Adipose tissue (tissue), 3 donors: Measurements from ENCODE around the gene RPTOR. TPM values are rescaled to one million over a fixed set of nuclear protein-coding genes. Genes with fewer than 3 reads are reported as not detected.

ENCODE experiments used
- H3K27ac ChIP-seq: one replicate; pipeline ENCODE4 v1.5.1; 2013; ENCODE audit warnings: low read depth, low read length
- WGBS, 3 donors: extraction: QIAGEN DNeasy Blood & Tissue Kit; methylation state at CpG; one replicate each; pipeline ENCODE4 v1.1.7; 2013; 5-methylcytosine and 5-hydroxymethylcytosine counted together
- polyA plus RNA-seq, 3 donors: library from polyadenylated mRNA; stranded (reverse); fragments of 200-250 nt; gene quantifications; one replicate each; pipeline ENCODE4 v1.2.3, GENCODE V29; 2013
- donor health status: healthy with polysubstance abuse.
- donor health status: Bipolar disorder and iron deficiency.
- donor health status: healthy.

RPTOR gene
- polyA plus RNA-seq, 3 donors: 5.8 to 13.2 (median 7.5) TPM

DNA sequence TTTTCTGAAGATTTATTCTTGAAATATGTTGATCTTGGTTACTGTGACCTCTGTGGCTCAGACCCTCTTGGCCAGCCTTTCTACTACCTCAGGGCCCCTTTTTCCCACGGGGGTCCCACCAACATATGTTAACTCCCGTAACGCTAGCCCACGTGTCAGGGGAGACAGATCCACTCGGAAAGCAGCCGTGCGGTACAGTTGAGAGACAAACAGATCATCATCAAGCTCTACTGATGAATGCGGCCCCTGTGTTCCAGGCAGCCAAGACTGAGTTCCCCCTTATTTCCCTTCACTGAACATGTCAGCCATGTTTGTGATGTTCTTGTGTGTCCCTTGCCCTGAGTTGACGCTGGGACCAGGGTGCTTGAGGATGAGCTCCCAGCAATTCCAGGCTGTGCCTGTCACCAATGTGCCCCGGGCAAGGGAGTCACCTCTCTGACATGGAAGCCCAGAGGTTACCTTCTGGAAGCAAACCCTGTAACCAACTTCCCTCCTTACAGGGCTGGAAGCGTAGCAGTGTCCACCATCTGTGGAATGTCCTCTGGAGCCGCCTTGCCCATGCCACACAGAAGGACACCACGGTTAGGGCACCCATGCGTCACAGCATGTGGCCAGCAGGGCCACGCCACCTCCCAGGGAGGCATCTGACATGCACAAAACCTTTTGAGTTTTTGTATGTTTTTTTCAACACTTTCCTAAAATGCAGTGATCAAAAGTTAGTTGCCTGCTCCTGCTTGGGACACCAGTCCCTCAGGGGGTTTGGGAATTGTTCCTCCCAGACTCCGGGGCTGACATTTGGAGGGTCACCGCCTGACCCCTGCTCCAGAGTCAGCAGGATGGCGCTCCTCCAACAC is 253.3 kb downstream of the RPTOR start:
- 94 to 95% (median 94%) methylated on average over 18 of the region's 18 CpGs for WGBS, 3 donors
- no peak overlapping the region for H3K27ac ChIP-seq

DNA sequence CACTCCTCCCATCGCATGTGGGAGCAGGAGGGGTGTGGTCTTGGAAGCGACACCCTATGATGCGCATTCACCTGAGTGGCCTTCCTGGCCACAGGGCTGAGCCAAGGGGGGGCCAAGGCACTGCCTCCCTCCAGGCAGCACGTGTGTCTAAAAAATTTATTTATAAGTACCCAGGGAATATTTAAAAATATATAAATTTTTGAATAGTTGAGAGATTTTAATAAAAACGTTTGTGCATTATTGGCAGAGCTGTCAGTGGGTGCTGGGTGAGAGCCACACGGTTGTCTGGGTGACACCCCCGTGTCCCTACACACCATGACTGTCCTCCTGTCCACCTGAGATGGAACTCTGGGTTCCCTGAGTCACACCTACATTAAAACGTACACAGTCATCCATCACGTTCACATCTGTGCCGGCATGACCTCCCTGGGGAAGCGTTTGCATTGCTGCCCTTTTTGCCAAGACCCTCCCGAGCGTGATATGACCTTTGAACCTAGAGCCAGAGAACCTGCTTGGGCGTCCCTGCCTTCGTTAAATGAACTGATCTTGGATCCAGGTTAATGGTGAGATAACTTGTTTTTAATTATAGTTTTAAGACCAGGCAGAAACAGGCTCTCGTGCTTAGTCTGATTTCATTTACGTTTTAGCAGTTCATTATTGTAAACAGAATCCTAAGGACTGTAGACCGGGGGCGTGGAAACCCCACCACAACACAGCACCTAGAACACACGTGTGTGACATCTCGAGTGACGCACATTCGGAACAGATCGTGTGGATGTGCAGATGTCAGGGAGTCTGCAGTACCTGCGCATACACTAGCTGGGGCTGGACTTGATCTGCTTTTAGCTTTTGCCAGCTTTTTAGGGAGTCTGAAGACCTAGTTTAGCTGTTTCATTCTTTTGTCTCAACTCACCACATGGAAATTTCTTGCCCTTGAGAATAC is 254.2 kb downstream of the RPTOR start:
- no peak overlapping the region for H3K27ac ChIP-seq
- 81 to 90% (median 86%) methylated on average over 25 of the region's 25 CpGs for WGBS, 3 donors

DNA sequence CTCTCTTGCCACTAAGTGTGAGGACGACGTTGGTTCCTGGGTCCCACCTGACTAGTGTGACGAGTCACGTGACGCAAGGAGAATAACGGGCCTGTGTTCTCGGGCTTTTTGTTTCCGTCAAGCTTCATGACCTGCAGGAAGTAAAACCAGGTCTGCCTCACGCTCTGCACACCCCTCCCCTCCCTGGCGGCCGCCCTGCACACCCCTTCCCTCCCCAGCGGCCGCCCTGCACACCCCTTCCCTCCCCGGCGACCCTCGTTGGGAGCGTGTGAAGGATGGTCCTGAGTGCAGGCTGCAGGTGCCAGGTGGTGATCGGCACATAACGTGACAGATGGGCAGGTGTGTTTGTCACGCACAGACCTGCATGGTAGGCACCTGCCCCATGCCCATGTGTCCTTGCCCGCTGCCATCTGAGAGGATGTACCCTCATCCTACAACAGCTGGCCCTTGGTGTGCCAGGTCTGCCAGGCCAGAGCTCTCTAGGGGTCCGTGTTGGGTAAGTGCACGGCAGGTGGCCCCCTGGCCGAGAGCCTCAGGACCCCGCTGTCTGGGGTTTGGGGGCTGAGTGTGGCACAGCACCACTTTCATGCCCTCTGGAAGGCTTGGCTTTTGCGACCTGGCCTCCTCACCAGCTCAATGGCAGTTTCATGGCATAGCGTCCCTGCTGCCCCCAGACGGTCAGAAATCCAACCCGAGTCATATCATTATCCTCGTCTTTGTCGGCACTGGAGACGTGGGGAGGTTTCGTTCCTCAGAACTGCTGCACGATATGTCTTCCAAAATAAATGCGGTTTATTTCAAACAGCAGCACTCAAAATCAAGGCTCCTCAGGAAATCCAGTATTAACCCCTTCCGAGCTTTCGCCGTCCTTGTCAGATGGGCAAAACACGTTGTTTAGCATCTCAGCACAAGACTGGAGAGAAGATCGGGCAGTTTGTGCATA is 255.2 kb downstream of the RPTOR start:
- H3K27ac ChIP-seq: no peak overlapping the region
- 87 to 89% (median 89%) methylated on average over 40 of the region's 40 CpGs for WGBS, 3 donors

DNA sequence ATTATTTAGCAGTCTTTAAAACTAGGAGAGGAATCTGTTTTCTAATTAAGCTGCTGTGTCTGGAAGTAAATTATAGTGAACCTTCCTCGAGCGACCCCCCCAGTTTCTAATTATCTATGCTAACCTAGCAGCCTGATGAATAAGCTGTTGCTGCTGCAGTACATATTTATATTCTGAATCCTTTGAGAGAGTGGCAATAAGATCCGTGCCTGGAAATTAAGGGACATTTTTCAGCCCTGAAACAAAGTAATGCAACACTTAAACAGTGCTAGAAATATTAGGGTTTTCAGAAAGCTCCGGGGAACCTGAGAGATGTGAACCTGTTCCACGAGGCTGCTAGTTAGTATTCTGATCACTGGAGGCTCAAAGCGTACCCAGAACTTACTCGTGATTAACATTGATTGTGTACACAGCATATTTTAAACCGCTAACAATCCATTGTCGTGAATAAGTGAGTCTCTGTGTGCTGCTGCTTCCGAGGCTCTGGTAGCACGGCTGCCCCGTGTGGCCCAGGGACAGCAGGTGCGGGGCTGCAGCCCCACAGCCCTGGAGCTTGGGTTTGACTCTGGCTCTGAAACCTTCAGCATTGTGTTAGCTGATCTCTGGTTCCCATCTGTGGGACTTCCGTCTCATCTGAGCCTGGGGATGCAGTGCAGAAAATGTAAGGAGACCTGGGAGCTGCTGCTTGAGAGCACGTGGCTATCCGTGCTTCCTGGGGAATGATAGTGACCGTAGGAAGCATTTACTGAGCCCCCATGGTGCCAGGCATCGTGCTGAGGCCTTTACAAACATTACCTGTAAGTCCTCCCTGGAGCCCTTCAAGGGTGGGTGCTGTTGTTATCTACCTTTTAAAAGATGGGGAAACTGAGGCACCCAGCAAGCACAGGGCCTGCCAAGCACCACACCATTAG is 256.1 kb downstream of the RPTOR start:
- H3K27ac ChIP-seq: no peak overlapping the region
- WGBS, 3 donors: 87 to 96% (median 93%) methylated on average over 18 of the region's 18 CpGs

DNA sequence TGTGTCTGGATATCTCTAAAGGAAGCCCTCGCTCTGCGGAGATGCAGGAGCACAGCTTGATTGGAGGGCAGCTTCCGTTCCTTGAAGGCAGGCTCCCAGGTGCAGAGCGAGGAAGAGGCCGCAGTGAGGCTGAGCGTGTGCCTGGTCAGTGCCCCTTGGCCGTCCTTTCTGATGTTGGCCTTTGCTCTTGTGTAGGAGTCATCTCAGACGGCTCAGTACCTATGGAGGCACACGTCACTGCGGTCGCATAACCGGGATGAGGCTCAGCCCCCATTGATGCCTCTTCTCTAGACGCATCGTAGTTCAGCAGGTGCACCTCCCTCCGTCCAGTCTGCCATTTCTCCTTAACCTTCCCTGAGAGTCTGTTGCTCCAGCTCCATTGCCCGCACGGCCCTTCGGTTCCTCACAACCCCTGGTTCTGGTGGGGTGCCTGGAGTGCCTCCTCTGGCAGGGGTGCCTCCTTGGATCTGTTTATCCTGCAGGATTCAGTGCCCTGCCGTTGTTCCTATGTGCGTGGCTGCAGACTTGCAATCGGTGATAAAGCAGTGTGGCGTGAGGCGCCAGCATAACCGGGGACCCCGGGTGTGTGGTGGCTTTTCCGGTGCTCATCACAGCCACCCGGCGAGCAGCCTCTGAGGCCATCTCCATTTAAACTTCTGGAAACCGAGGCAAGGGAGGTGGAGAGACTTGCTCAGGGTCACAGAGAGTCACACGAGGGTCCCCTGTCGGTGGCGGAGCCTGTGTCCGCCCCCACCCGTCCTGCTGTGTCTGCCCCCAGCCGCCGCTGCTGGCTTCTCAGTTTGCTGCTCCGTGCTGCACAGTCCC is 258.2 kb downstream of the RPTOR start:
- H3K27ac ChIP-seq: no peak overlapping the region
- 92 to 96% (median 96%) methylated on average over 37 of the region's 37 CpGs for WGBS, 3 donors

DNA sequence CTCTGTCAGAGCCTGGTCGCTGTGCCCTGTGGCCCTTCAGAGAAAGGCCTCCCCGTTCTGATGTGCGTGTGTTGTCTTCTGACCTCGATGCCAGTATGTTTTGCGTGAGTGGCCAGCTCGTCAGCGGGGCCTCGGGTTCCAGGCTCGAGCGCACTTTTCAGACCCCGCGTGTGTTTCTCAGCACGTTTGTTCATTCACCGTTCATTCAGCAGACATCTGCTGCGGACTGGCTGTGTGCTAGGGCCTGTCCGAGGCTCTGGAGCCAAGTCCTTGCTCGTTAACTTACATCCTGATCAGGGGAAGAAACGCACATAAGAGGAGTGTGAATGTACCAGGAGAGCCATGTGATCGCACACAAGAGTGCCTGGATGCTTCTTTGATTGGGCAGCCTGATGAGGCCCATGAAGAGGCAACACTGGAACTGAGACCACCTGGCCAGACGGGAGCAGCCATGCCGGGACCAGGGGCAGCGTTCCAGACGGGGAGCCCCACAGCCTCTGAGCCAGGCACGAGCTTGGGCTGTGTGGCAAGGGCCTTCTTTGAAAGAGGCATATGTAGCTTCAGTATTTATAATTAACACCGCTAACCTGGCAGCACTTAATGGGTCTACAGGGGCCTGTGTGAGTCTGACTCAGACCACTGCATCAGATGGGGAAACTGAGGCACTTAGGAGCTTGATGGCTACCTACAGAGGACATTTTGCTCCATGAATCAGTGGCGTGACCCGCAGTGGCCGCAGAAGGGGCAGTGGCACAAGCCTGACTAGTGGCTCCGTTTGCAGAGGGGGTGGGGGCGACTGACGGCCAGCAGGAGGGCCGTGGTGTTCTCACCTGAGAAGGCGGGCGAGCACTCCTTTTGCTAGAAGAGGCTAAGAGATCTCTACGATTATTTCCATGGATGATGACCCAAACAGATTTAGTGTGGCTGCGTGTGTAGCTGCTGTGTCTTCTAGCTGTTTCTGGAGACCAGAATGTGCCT is 259.1 kb downstream of the RPTOR start:
- H3K27ac ChIP-seq: no peak overlapping the region
- WGBS, 3 donors: 93 to 97% (median 95%) methylated on average over 36 of the region's 36 CpGs

DNA sequence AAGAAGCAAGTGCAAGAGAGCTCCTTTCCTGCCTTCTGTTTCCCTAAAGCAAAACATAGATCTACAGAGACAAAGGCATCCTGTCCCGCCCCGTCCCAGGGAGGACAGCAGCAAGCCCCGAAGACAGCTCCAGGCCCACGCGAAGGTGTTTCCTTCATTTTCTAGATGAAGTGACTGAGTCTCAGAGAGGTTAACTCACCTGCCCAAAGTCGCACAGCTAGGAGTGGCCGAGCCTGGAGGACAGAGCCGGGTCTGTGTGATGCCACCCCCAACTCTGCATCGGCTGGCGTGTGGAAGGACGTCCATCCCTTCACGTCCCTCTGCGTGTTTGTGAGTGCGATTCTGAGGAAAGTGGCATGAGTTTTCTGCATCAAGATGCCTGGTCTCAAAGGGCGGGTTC is 259.8 kb downstream of the RPTOR start:
- no peak overlapping the region for H3K27ac ChIP-seq
- 89 to 93% (median 91%) methylated on average over 15 of the region's 15 CpGs for WGBS, 3 donors

DNA sequence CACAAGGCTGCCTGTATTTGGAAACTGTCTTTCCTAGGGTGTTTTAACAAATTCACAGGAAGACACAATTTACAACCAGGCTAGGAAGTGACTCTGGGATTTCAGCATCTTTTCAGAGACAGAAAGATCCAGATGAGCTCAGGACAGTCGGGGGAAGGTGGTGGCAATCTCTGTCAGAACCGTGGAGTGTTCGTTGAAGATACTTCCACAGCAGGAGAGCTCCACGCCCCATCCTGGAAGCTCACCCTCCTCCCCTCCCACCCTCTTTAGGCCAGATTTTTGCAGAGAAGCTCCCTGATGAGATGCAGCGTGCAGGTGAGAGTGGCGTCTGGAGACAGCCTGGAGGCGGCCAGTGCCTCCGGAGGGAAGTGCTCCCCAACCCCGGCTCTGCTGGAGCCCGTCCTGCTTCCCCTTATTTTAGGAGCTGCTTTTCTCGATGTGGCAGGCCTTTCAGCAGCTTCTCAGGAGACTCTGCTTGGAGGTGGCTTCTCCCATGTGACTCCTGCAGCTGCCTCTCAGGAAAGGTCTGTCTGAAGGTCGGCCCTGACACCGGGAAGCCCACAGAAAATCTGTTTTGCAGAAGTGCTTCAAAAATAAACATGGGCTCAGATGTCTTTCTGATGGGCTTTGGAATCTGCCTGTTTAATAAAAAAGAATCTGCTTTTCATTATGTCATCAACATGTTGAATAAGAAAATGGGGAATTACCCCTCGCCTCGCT is 260.6 kb downstream of the RPTOR start:
- H3K27ac ChIP-seq: no peak overlapping the region
- WGBS, 3 donors: 74 to 76% (median 74%) methylated on average over 15 of the region's 15 CpGs

DNA sequence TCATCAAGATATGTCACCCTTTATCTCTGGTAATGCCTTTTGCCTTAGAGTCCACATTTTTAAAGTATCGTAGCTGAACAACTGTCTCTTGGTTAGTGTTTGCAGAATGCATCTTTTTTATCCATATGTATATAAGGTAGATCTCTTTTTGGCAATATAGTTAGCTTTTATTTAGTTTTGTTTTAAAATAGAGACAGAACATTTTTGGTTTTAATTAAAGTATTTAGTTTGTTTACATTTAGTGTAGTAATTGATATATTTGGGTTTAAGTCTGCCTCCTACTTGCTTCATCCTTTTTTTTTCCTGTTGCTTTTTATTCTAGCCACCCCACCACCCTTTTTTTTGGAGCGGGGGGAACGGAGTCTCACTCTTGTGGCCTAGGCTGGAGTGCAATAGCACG is 262.4 kb downstream of the RPTOR start:
- WGBS, 3 donors: 97 to 99% (median 98%) methylated on average over 4 of the region's 4 CpGs
- no peak overlapping the region for H3K27ac ChIP-seq

DNA sequence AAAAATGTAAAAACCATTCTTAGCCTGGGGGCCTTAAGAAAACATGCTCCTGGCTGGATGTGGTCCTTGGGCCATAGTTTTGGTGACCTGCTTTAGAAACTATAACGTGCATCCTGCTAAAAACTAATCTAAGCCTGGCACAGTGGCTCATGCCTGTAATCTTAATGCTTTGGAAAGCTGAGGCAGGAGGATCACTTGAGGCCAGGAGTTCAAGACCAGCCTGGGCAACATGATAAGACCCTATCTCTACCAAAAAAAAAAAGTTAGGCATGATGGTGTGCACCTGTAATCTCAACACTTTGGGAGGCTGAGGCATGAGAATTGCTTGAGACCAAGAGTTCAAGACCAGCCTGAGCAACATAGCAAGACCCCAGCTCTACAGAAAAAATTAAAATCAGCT is 263.2 kb downstream of the RPTOR start:
- 93 to 100% (median 94%) methylated on average over 1 of the region's 1 CpG for WGBS, 3 donors

DNA sequence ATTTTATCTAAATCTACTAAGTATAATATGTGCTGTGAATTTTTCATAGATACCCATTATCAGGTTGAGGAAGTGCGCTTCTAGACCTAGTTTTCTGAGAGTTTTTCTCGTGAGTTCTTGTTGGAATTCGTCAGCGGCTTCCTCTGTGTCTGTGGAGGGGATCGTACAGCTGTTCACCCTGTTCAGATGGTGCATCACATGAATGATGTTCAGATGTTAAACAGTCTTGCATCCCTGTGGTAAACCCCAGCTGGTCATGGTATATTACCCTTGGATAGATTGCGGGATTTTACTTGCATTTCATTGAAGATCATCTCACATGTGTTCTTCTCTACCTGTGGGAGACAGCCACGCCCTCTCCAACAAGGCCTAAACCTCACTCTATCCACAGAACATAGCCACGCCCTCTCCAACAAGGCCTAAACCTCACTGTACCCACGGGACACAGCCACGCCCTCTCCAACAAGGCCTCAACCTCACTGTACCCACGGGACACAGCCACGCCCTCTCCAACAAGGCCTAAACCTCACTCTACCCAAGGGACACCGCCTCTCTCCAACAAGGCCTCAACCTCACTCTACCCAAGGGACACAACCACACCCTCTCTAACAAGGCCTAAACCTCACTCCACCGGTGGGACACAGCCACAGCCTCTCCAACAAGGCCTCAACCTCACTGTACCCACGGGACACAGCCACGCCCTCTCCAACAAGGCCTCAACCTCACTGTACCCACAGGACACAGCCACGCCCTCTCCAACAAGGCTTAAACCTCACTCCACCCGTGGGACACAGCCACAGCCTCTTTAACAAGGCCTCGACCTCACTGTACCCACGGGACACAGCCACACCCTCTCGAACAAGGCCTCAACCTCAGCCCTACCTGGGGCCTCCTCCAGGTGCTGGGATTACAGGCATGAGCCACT is 266.8 kb downstream of the RPTOR start:
- H3K27ac ChIP-seq: no peak overlapping the region
- WGBS, 3 donors: 84 to 90% (median 87%) methylated on average over 21 of the region's 21 CpGs

More for the DNA sequence above, 263.2 kb downstream of the RPTOR start:
- no peak overlapping the region for H3K27ac ChIP-seq

DNA sequence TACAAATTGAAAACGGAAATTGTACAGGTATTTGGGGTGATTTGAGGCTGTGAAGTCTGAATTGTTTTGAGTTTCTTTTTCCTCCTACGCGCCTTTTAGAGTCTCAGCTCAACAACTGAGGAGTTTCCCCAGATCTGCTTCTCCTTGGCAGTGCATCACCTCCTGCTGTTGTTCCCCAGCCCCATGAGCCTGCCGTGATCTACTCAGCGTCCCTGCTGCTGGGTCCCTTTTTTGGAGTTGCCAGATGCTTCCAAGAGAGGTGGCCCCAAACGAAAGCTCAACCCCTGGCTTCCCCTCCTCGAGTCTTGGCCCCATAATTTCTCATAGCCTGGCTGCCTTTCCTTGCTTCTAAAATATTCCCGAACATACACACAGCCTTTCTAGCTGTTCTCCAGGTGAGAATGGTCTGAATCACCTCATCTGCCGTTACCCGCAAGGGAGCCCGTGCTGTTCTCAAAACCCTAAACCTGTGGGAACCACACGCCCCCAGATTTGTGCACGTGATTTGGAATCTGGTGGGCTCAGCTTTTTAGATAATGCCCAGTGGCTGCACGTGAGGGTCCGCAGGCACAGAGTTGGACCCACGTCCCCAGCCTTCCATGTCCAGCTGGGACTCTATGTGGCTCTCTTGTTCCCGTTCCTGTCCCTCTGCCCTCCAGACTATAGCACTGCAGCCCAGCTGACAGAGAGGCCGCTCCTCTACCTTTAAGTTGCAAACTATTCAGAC is 267.9 kb downstream of the RPTOR start:
- 91 to 93% (median 93%) methylated on average over 18 of the region's 18 CpGs for WGBS, 3 donors
- H3K27ac ChIP-seq: no peak overlapping the region

DNA sequence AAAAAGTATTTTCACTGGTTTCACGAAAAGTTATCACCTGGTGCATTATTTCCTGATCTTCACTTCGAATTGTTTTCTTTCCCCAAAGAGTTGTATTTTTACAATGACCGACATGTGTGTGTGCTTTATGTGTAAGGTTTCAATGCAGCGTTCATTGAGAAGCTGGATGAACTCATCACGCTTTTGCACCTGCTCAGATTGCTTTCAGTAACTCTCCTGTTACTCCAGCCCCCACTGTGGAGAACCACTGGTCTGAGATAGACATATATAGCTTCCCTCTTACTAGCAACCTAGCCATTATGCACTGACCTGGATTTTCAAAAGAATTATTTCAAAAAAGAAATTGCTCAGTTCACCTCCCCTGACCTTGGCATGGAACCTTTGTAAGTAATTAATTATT is 268.7 kb downstream of the RPTOR start:
- WGBS, 3 donors: 95 to 98% (median 95%) methylated on average over 5 of the region's 5 CpGs
- H3K27ac ChIP-seq: no peak overlapping the region
